HG03439 (cell line): ENCODE results near the gene AATF.

Source experiments
- ATAC-seq: cut with Tn5 transposase; IDR thresholded peaks from one replicate; pipeline ENCODE4 v1.9.1; 2021; ENCODE audit warnings: mild to moderate bottlenecking, moderate library complexity; ENCODE audit not compliant: unreplicated experiment

The AATF gene

DNA sequence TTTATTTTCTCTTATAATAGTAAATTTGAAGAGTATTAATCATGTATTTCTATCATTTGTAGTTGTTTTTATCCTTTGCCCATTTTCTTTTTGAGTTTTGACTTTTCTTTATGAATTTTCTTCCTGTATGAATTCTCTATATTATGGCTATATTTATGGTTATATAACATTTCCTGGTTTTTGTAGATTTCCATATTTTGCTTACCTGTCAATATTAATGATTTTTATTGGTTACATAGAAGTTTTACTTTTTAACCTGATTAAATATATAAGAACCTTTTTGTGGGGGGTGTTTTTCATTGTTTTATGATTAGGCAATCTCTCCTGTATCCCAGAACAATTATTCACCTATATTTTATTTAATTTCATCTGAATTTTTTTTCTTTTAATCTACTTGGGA, 93.2 kb downstream of the AATF start:
- ATAC-seq: no peak

DNA sequence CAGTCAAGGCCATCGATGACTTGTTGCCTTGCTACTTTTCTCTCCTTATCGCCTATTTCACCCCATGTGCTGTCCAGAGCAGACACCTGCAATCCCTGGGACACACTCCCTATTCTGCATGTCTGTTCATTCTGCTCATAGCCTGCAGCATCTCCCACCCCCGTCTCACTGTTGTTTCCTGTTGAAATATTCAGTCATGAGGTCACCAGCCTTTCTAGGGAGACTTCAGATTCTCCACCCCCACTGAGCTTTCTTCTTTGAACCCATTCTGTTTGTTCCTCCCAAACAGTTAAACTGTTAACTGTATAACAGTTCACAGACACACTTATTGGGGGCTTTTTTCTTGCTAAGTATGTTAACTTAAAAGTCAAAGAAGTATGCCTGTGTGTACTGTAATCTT, 94.4 kb downstream of the AATF start:
- no peak for ATAC-seq

- ATAC-seq: no peak
Observed at GRCh38 chr17:37045351-37045922, 96.7 kb downstream of the AATF start.

- no peak for ATAC-seq
Observed at GRCh38 chr17:37047631-37048104, 98.9 kb downstream of the AATF start.

GRCh38 chr17:37048811-37049210, 100.1 kb downstream of the AATF start:
- ATAC-seq: no peak

- ATAC-seq: no peak
Observed at GRCh38 chr17:37050920-37051319, 102.2 kb downstream of the AATF start.

DNA sequence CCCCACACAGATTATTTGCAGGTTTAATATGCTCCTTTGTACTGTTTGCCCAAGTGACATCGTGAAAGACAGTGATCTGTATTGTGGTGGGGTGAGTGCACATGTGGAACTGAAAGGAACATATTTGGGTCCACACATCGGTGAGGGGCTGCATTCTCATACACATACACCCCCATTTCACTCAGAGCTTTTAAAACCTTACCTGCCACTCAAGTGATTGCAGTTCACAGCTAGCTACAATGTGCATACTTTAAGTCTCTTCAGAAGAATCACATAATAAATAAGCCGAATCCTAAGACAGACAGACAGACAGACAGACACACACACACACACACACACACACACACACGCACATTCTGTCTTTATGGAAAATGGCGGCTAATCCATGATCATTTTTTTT, 102.6 kb downstream of the AATF start:
- no peak for ATAC-seq

DNA sequence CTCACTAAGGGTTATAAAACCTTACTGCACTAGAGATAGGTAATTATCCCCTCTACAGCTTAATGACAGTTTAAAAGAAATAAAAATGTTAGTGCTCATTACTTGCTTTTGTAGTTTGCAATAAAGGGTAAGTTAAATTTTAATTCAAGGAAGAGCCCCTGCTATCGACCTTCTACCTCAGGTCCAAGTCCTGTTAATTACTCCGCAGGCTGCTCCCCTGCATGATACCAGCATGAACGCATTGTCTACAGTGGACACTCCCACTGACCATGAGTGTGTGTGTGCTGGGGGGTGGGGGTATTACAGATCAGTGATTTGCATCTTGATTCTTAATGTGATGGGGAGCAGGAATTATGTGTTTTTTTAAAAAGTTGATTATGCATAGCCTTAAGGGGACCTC, 103.1 kb downstream of the AATF start:
- ATAC-seq: no peak

- no peak for ATAC-seq
Observed at GRCh38 chr17:37052450-37052849, 103.7 kb downstream of the AATF start.

DNA sequence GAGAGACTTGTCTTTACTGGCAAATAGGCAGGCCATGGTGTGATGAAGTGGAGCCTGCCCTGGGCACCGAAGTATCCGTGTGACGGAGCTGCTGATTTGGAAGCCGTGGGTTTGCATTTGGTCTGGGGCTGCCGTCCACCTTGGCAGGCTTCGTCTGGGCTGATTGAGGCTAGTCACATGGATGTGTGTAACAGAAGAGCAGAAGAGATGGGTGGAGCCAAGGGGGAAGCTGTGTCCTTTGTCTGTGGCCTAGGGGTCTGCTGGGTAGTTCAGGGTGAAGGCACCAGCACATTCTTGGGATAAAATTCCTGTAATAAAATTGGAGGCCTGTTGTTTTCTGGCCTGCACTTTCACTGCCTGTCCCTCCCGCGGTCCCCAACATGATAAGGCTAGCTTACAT, 106.1 kb downstream of the AATF start:
- no peak for ATAC-seq

GRCh38 chr17:37056622-37057021, 107.9 kb downstream of the AATF start:
- ATAC-seq: no peak

GRCh38 chr17:37059493-37059892, 110.7 kb downstream of the AATF start:
- ATAC-seq: no peak

DNA sequence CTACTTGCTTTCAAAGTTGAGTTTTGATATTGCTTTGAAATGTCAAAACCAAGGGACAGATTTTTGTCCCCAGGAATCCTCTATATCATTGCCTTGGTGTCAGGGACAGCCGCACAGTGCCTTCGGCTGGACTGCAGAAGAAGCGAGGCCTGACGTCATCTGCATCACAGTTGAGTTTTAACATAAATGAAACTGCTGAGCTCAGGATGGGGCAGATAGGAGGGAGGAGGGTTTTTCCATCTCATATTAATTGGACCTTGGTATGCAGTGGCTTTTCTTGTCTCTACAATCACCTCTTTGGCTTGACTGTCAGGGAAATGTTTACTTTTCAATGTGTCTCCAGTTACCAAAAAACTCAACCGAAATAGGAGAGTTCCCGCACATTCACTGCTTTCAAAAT, 111.3 kb downstream of the AATF start:
- ATAC-seq: no peak

GRCh38 chr17:37060928-37061327, 112.2 kb downstream of the AATF start:
- ATAC-seq: no peak

GRCh38 chr17:37062021-37062420, 113.3 kb downstream of the AATF start:
- ATAC-seq: no peak

- no peak for ATAC-seq
Observed at GRCh38 chr17:37064206-37064605, 115.5 kb downstream of the AATF start.

DNA sequence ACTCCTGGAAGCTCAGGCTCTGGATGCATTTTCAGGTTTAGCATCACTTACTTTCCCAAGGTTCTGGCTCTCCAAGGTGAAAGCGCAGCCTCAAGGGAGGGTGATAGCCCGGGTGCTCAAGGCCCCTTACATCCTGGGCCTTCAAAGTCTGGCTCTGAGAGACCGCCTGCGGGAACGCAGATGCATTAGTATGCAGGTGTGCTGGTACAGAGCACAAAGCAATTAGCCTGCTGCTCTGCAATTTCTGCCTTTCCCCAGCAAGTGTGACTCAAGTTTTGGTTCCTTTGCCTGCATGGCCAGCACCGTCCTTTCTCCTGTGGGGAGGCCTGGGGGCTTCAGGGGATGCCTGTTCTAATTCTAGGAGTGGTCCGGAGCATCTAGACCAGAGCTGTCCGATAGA, 116.2 kb downstream of the AATF start:
- no peak for ATAC-seq

- ATAC-seq: no peak
Observed at GRCh38 chr17:37065486-37066321, 117.0 kb downstream of the AATF start.

- no peak for ATAC-seq
Observed at GRCh38 chr17:37066322-37067255, 117.8 kb downstream of the AATF start.

DNA sequence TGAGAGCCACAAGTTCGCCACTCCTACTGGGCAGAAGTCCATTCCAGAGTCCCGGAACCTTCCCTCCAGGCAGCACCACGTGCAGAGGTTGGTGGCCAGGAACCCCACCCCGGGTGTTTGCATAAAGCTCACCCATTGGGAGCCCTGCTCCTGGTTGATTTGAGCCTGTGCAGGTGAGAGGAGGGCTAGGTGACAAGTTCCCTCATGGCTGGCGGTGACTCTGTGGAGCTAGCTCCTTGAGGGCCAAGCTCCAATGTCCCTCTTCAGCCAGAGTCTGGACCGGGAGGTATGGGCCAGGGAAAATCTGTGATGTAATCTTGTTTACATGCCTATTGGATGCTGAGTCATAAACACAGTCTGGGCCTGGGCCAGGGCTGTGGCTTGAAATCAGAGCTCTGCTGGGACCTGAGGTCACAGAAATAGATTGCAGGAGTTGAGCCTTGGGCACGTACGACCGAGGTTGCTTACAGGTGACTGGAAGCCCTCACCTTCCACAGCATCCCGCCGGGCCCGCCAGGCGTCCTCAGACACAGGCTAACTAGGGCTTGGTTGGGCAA, 118.9 kb downstream of the AATF start:
- no peak for ATAC-seq

GRCh38 chr17:37068266-37068665, 119.5 kb downstream of the AATF start:
- ATAC-seq: no peak
